HuH-7.5 (cell line): ENCODE results near the gene TMEM171.

Experiments used
- DNase-seq: peaks from one replicate; pipeline ENCODE4 v3.0.0; 2011; ENCODE audit warnings: low spot score

TMEM171 gene

GRCh38 chr5:73120222-73121118, at the start of gene TMEM171:
Gene TMEM171 (plus strand): TSS chr5:73120575. CDS start chr5:73123374, 2,799 bp downstream.
- peak; percentile 42 for DNase-seq

- DNase-seq: no peak
These were observed 39.3 kb upstream of the TMEM171 start for GRCh38 chr5:73081093-73081492.

GRCh38 chr5:73088026-73088425, 32.3 kb upstream of the TMEM171 start:
- DNase-seq: no peak

GRCh38 chr5:73093943-73094342, 26.4 kb upstream of the TMEM171 start:
- no peak for DNase-seq

- DNase-seq: no peak
These were observed 26.0 kb upstream of the TMEM171 start for GRCh38 chr5:73094415-73094814.

GRCh38 chr5:73095564-73096238, 24.7 kb upstream of the TMEM171 start:
- DNase-seq: no peak

GRCh38 chr5:73096239-73096575, 24.2 kb upstream of the TMEM171 start:
- no peak for DNase-seq

- DNase-seq: no peak
These were observed 22.6 kb upstream of the TMEM171 start for GRCh38 chr5:73097740-73098139.

- no peak for DNase-seq
These were observed 20.3 kb upstream of the TMEM171 start for GRCh38 chr5:73100109-73100508.

GRCh38 chr5:73103870-73104299, 16.5 kb upstream of the TMEM171 start:
- no peak for DNase-seq

- no peak for DNase-seq
These were observed 16.0 kb upstream of the TMEM171 start for GRCh38 chr5:73104326-73104725.

- no peak for DNase-seq
These were observed 14.0 kb upstream of the TMEM171 start for GRCh38 chr5:73106335-73106734.

- no peak for DNase-seq
These were observed 10.2 kb upstream of the TMEM171 start for GRCh38 chr5:73110190-73110589.

- DNase-seq: no peak
These were observed 8.8 kb upstream of the TMEM171 start for GRCh38 chr5:73111536-73111935.

- DNase-seq: no peak
These were observed 8.0 kb upstream of the TMEM171 start for GRCh38 chr5:73112359-73112758.

GRCh38 chr5:73114044-73114688, 6.2 kb upstream of the TMEM171 start:
- DNase-seq: no peak

GRCh38 chr5:73115399-73116051, 4.8 kb upstream of the TMEM171 start:
- DNase-seq: no peak

- DNase-seq: no peak
These were observed 3.9 kb upstream of the TMEM171 start for GRCh38 chr5:73116506-73116905.

GRCh38 chr5:73117088-73117740, 3.2 kb upstream of the TMEM171 start:
- no peak for DNase-seq

- no peak for DNase-seq
These were observed 1.9 kb upstream of the TMEM171 start for GRCh38 chr5:73118391-73118973.

- no peak for DNase-seq
These were observed 771 bp upstream of the TMEM171 start for GRCh38 chr5:73119451-73120157.
